DOHH2 (cell line): ENCODE measurements around the gene EHD2.

Source experiments
- H3F3A ChIP-seq: fragments of 200-600 bp; sonication (generic), shearing (Covaris generic); 2 replicates; pipeline ENCODE4 v1.6.0; 2016; ENCODE audit warnings: antibody characterized with exemption, mild to moderate bottlenecking; ENCODE audit not compliant: control insufficient read depth, insufficient read depth
- H3K27ac ChIP-seq: fragments of 200-600 bp; sonication (generic); 2 replicates; pipeline ENCODE4 v1.5.1; 2014; ENCODE audit warnings: low read depth, mild to moderate bottlenecking, low read length, moderate library complexity
- H3K27me3 ChIP-seq: fragments of 200-600 bp; sonication (generic); 2 replicates; pipeline ENCODE4 v1.6.1; 2014; ENCODE audit warnings: mild to moderate bottlenecking, low read length, mixed read lengths; ENCODE audit not compliant: control insufficient read depth
- H3K36me3 ChIP-seq: fragments of 200-600 bp; sonication (generic); 2 replicates; pipeline ENCODE4 v1.6.1; 2014; ENCODE audit warnings: mild to moderate bottlenecking, low read length, moderate library complexity, mixed read lengths; ENCODE audit not compliant: control insufficient read depth
- H3K4me1 ChIP-seq: fragments of 200-600 bp; sonication (generic); 2 replicates; pipeline ENCODE4 v1.6.1; 2014; ENCODE audit warnings: mild to moderate bottlenecking, low read length, mixed read lengths; ENCODE audit not compliant: control insufficient read depth
- H3K4me2 ChIP-seq: fragments of 200-600 bp; sonication (generic); 2 replicates; pipeline ENCODE4 v1.6.0; 2014; ENCODE audit warnings: mild to moderate bottlenecking, low read length, moderate library complexity
- H3K4me3 ChIP-seq: fragments of 200-600 bp; sonication (generic); 2 replicates; pipeline ENCODE4 v1.5.1; 2014; ENCODE audit warnings: mild to moderate bottlenecking, low read length, mixed read lengths
- H3K79me2 ChIP-seq: fragments of 200-600 bp; sonication (generic); 2 replicates; pipeline ENCODE4 v1.6.1; 2014; ENCODE audit warnings: mild to moderate bottlenecking, low read length, mixed read lengths; ENCODE audit not compliant: control insufficient read depth
- H3K9me2 ChIP-seq: fragments of 200-600 bp; sonication (generic); replicated peaks from 2 replicates; pipeline ENCODE4 v1.6.1; 2014; ENCODE audit warnings: mild to moderate bottlenecking, low read length, mixed read lengths; ENCODE audit not compliant: control insufficient read depth
- H3K9me3 ChIP-seq: fragments of 200-600 bp; sonication (generic); 2 replicates; pipeline ENCODE4 v1.6.1; 2014; ENCODE audit warnings: antibody characterized with exemption, low read length, mixed read lengths; ENCODE audit not compliant: control insufficient read depth, insufficient read depth
- H4K20me1 ChIP-seq: fragments of 200-600 bp; sonication (generic); 2 replicates; pipeline ENCODE4 v1.6.0; 2014; ENCODE audit warnings: low read depth, mild to moderate bottlenecking, antibody characterized with exemption, low read length, moderate library complexity; ENCODE audit not compliant: control insufficient read depth, insufficient read depth
- EZH2phosphoT487 ChIP-seq: fragments of 200-600 bp; sonication (generic); IDR thresholded peaks from 2 replicates; pipeline ENCODE4 v1.6.1; 2017; ENCODE audit warnings: borderline replicate concordance, mild to moderate bottlenecking, antibody characterized with exemption, low read length, moderate library complexity, mixed read lengths
- TF ChIP-seq, protein P1 (sequence below): fragments of 200-600 bp; sonication (generic); IDR thresholded peaks from one replicate; pipeline ENCODE4 v1.5.1; 2014; ENCODE audit warnings: antibody characterized with exemption, mild to moderate bottlenecking, low read depth, low read length; ENCODE audit not compliant: poor library complexity, severe bottlenecking

The EHD2 gene

GRCh38 chr19:47700934-47701716 is 12.1 kb upstream of the EHD2 start:
- no peaks in the 10 kb centered on the region for H3K27me3 ChIP-seq
- TF ChIP-seq, protein P1, sequence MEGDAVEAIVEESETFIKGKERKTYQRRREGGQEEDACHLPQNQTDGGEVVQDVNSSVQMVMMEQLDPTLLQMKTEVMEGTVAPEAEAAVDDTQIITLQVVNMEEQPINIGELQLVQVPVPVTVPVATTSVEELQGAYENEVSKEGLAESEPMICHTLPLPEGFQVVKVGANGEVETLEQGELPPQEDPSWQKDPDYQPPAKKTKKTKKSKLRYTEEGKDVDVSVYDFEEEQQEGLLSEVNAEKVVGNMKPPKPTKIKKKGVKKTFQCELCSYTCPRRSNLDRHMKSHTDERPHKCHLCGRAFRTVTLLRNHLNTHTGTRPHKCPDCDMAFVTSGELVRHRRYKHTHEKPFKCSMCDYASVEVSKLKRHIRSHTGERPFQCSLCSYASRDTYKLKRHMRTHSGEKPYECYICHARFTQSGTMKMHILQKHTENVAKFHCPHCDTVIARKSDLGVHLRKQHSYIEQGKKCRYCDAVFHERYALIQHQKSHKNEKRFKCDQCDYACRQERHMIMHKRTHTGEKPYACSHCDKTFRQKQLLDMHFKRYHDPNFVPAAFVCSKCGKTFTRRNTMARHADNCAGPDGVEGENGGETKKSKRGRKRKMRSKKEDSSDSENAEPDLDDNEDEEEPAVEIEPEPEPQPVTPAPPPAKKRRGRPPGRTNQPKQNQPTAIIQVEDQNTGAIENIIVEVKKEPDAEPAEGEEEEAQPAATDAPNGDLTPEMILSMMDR, result no peak
- no peak for TF ChIP-seq EZH2phosphoT487

GRCh38 chr19:47701717-47702552 is 11.3 kb upstream of the EHD2 start:
- no peaks in the 10 kb centered on the region for H3K9me3 ChIP-seq
- no peaks in the 10 kb centered on the region for H3F3A ChIP-seq
- H4K20me1 ChIP-seq, result no peaks in the 10 kb centered on the region
- no peaks in the 10 kb centered on the region for H3K27me3 ChIP-seq
- H3K79me2 ChIP-seq, result no peaks in the 10 kb centered on the region
- H3K4me3 ChIP-seq, result no peak overlapping the region
- TF ChIP-seq, protein P1, result no peak
- TF ChIP-seq EZH2phosphoT487, result no peak
- H3K4me1 ChIP-seq, result peaks cover 7% of the 10 kb centered on the region
- no peak overlapping the region for H3K4me2 ChIP-seq
- no peaks in the 10 kb centered on the region for H3K9me2 ChIP-seq
- H3K27ac ChIP-seq, result no peak overlapping the region
- peaks cover 31% of the 10 kb centered on the region for H3K36me3 ChIP-seq

More at GRCh38 chr19:47700934-47701716, 12.1 kb upstream of the EHD2 start:
- Histone ChIP-seq H3K4me3 (no peak overlapping the region), H3K36me3 (peaks cover 31% of the 10 kb centered on the region), H3K9me3 (no peaks in the 10 kb centered on the region), H3F3A (no peaks in the 10 kb centered on the region), H3K79me2 (no peaks in the 10 kb centered on the region), H3K4me2 (no peak overlapping the region), H3K4me1 (peaks cover 6% of the 10 kb centered on the region), H3K9me2 (no peaks in the 10 kb centered on the region), H3K27ac (no peak overlapping the region), H4K20me1 (no peaks in the 10 kb centered on the region)

- Histone ChIP-seq H3F3A (no peaks in the 10 kb centered on the region), H3K27ac (no peak overlapping the region), H3K9me3 (no peaks in the 10 kb centered on the region), H3K9me2 (no peaks in the 10 kb centered on the region), H3K27me3 (no peaks in the 10 kb centered on the region), H4K20me1 (no peaks in the 10 kb centered on the region), H3K4me3 (no peak overlapping the region), H3K4me1 (peaks cover 8% of the 10 kb centered on the region), H3K79me2 (no peaks in the 10 kb centered on the region), H3K36me3 (peaks cover 31% of the 10 kb centered on the region), H3K4me2 (no peak overlapping the region)
- TF ChIP-seq, protein P1, result no peak
- TF ChIP-seq EZH2phosphoT487, result no peak
Measured at GRCh38 chr19:47702671-47703070, 10.6 kb upstream of the EHD2 start.
